Stimulated activated naive CD8-positive, alpha-beta T cell treated with anti-CD3 and anti-CD28 coated beads, Interleukin-15, amount 100 ng/mL, for 72 hours (primary cell): ENCODE measurements around the gene PCDHB11.
A peak's percentile ranks its signal among the peaks of the same experiment; 100 is the strongest.
"Not testable (repeated sequence)": the region's sequence is repeated elsewhere in the genome, so short reads cannot be mapped to it uniquely, and the experiment has no call there.

ENCODE experiments used
- ATAC-seq: fragments of 150-1000 bp; cut with Tn5 transposase; 2 replicates; pipeline ENCODE4 v1.10.0; 2021; ENCODE audit warnings: mild to moderate bottlenecking, moderate library complexity
- DNase-seq, 2 donors: peaks; one replicate each; pipeline ENCODE4 v3.0.0; 2021 to 2022
- H3K27ac Mint-ChIP-seq, 2 donors: one replicate each; pipeline ENCODE4 v1.8.0; 2022; ENCODE audit warnings: mild to moderate bottlenecking in 2 of 2, mixed read lengths in 2 of 2, moderate library complexity in 2 of 2
- H3K27me3 Mint-ChIP-seq: one replicate; pipeline ENCODE4 v1.8.0; 2022; ENCODE audit warnings: mixed read lengths
- H3K4me1 Mint-ChIP-seq: one replicate; pipeline ENCODE4 v1.8.0; 2022; ENCODE audit warnings: mild to moderate bottlenecking, mixed read lengths
- H3K4me3 Mint-ChIP-seq, 2 donors: one replicate each; pipeline ENCODE4 v1.8.0; 2022; ENCODE audit warnings: mild to moderate bottlenecking in 2 of 2, mixed read lengths in 2 of 2, moderate library complexity in 1 of 2
- H3K9me3 Mint-ChIP-seq, 2 donors: one replicate each; pipeline ENCODE4 v1.8.0; 2022; ENCODE audit warnings: mixed read lengths in 2 of 2

Gene PCDHB11

GRCh38 chr5:141199359-141200235 is at the start of gene PCDHB11:
Gene PCDHB11 (plus strand): TSS chr5:141199627. CDS start chr5:141199775, 148 bp downstream.
- ATAC-seq = no peak
- H3K27me3 Mint-ChIP-seq = peaks cover 39% of the 10 kb centered on the region
- no peak for DNase-seq
- no peak within 1 kb of the TSS for H3K4me3 Mint-ChIP-seq
- no peaks in the 10 kb centered on the region for H3K4me1 Mint-ChIP-seq
- peaks cover 14 to 61% of the 10 kb centered on the region in 2 donors for H3K9me3 Mint-ChIP-seq
- H3K27ac Mint-ChIP-seq = no peak within 1 kb of the TSS

DNA sequence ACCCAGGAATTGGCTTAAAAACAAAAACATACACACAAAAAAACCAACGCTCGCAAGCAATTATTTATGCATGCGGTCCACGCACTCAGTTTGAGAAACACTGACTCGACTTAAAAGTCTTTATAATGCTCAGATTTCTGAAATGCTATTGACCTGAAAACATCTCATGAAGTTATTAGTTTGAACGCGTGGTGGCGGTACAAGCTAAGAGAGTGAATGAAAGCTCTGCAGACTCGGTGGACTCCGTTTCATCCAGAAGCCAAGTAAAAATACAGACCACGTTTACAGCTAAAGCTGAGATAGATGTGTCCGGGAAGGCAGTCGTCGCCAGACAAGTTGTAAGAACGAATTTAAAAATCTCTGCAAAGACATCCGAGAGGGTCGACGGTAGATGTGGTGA is 49.6 kb upstream of the PCDHB11 start, which contains the start of gene PCDHB6:
Gene PCDHB6 (plus strand): TSS at position 246 of the 400 bp plus-strand sequence. CDS start 201 bp downstream, outside the sequence.
- ATAC-seq (no peak), DNase-seq (no peak)
- Mint-ChIP-seq H3K27me3 (peaks cover 41% of the 10 kb centered on the region), H3K4me1 (no peaks in the 10 kb centered on the region), H3K27ac (no peak within 1 kb of the TSS), H3K9me3 (peaks cover 0 to 17% of the 10 kb centered on the region in 2 donors), H3K4me3 (no peak within 1 kb of the TSS)

GRCh38 chr5:141150224-141150992 is 49.0 kb upstream of the PCDHB11 start:
- peaks cover 43% of the 10 kb centered on the region for H3K27me3 Mint-ChIP-seq
- no peak overlapping the region for H3K27ac Mint-ChIP-seq
- no peaks in the 10 kb centered on the region for H3K4me1 Mint-ChIP-seq
- DNase-seq = no peak
- H3K9me3 Mint-ChIP-seq = peaks cover 0 to 17% of the 10 kb centered on the region in 2 donors
- H3K4me3 Mint-ChIP-seq = no peak overlapping the region
- ATAC-seq = no peak

GRCh38 chr5:141150993-141151325 is 48.5 kb upstream of the PCDHB11 start:
- Mint-ChIP-seq H3K27me3 (peaks cover 46% of the 10 kb centered on the region), H3K4me3 (no peak overlapping the region), H3K27ac (no peak overlapping the region), H3K4me1 (no peaks in the 10 kb centered on the region), H3K9me3 (peaks cover 0 to 21% of the 10 kb centered on the region in 2 donors)
- DNase-seq = no peak
- no peak for ATAC-seq

GRCh38 chr5:141151632-141152031 is 47.8 kb upstream of the PCDHB11 start:
- not testable (repeated sequence) for H3K4me1 Mint-ChIP-seq, ATAC-seq, DNase-seq, H3K4me3 Mint-ChIP-seq, H3K27ac Mint-ChIP-seq
- H3K27me3 Mint-ChIP-seq = peaks cover 48% of the 10 kb centered on the region
- peaks cover 0 to 28% of the 10 kb centered on the region in 2 donors for H3K9me3 Mint-ChIP-seq

GRCh38 chr5:141152096-141152495 is 47.3 kb upstream of the PCDHB11 start:
- Mint-ChIP-seq H3K9me3 (peaks cover 0 to 32% of the 10 kb centered on the region in 2 donors), H3K27me3 (peaks cover 53% of the 10 kb centered on the region)

GRCh38 chr5:141155540-141156374 is 43.7 kb upstream of the PCDHB11 start:
- no peak overlapping the region for H3K4me3 Mint-ChIP-seq
- H3K27me3 Mint-ChIP-seq = peaks cover 49% of the 10 kb centered on the region
- peaks cover 3 to 35% of the 10 kb centered on the region in 2 donors for H3K9me3 Mint-ChIP-seq
- DNase-seq (no peak), ATAC-seq (no peak)
- H3K4me1 Mint-ChIP-seq = no peaks in the 10 kb centered on the region
- H3K27ac Mint-ChIP-seq = no peak overlapping the region

More at GRCh38 chr5:141152096-141152495, 47.3 kb upstream of the PCDHB11 start:
- not testable (repeated sequence) for ATAC-seq, H3K4me1 Mint-ChIP-seq, DNase-seq, H3K4me3 Mint-ChIP-seq, H3K27ac Mint-ChIP-seq

GRCh38 chr5:141157356-141157755 is 42.1 kb upstream of the PCDHB11 start:
- Mint-ChIP-seq H3K27me3 (peaks cover 34% of the 10 kb centered on the region), H3K9me3 (peaks cover 3 to 26% of the 10 kb centered on the region in 2 donors)
- ATAC-seq, H3K4me3 Mint-ChIP-seq, H3K27ac Mint-ChIP-seq, DNase-seq, H3K4me1 Mint-ChIP-seq: not testable (repeated sequence)

- H3K27me3 Mint-ChIP-seq = peaks cover 32% of the 10 kb centered on the region
- not testable (repeated sequence) for H3K4me1 Mint-ChIP-seq, DNase-seq, H3K4me3 Mint-ChIP-seq, ATAC-seq
- H3K27ac Mint-ChIP-seq = peak overlapping the region in 1 of 2 donors; percentile 74
- peaks cover 3 to 26% of the 10 kb centered on the region in 2 donors for H3K9me3 Mint-ChIP-seq
Observed at GRCh38 chr5:141157901-141158300, 41.5 kb upstream of the PCDHB11 start.

DNA sequence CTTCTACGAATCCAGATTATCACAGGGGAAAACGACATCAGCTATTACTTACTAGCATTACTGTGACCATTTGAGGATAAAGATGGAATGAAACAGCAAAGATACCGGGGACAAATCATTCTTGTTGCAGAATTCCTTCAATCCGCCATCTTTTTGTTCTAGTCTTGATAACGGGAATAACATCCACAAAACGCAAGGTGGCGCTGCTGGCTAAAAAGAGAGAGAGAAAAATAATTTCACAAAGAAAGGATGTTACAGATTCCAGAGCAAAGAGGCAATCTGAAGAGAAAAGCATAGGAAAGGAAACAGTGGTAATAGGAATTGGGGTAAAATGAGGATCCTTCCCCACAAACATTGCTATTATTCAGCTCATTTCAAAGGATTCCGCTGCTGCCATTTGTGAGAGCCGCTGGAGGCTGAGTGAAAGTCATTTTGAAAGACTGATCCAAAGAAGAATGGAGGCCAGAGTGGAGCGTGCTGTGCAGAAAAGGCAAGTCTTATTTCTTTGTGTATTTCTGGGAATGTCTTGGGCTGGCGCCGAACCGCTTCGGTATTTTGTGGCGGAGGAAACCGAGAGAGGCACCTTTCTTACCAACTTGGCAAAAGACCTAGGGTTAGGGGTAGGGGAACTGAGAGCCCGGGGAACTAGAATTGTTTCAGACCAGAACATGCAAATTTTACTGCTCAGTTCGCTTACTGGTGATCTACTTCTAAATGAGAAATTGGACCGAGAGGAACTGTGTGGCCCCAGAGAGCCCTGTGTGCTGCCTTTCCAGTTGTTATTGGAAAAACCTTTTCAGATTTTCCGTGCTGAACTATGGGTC is 26.8 kb upstream of the PCDHB11 start, which contains the start of gene PCDHB7:
Gene PCDHB7 (plus strand): TSS at position 264 of the 824 bp plus-strand sequence. CDS start 192 bp downstream, at position 456.
- Mint-ChIP-seq H3K27ac (peak within 1 kb of the TSS in 1 of 2 donors; percentile 55), H3K27me3 (peaks cover 36% of the 10 kb centered on the region), H3K4me3 (no peak within 1 kb of the TSS), H3K4me1 (no peaks in the 10 kb centered on the region), H3K9me3 (peaks cover 9 to 14% of the 10 kb centered on the region in 2 donors)
- ATAC-seq (no peak), DNase-seq (no peak)

GRCh38 chr5:141174291-141175104 is 24.9 kb upstream of the PCDHB11 start:
- H3K4me3 Mint-ChIP-seq, ATAC-seq, DNase-seq, H3K4me1 Mint-ChIP-seq, H3K27ac Mint-ChIP-seq: not testable (repeated sequence)
- H3K27me3 Mint-ChIP-seq = peaks cover 22% of the 10 kb centered on the region
- H3K9me3 Mint-ChIP-seq = peaks cover 4 to 14% of the 10 kb centered on the region in 2 donors

DNA sequence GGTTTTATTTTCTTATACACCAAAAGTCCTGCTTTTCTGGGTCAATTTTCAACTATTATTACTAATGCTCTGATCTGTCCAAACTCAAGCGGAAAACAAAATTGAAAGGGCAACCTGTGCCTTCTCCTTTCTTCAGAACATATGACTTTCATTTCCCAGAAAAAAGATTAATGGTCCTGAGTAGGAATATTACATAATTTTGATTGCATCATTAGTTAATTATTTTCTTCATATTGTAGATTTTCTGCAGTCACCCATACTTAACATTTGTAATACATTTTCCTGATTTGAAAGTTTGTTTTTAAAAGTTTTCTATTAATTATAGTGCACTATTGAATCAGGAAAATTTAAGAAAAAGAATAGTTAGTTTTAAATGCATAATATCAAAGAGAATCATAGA is 23.5 kb upstream of the PCDHB11 start:
- Mint-ChIP-seq H3K9me3 (peaks cover 4 to 14% of the 10 kb centered on the region in 2 donors), H3K4me3 (no peak overlapping the region), H3K27ac (no peak overlapping the region), H3K27me3 (peaks cover 9% of the 10 kb centered on the region), H3K4me1 (no peaks in the 10 kb centered on the region)
- ATAC-seq (no peak), DNase-seq (no peak)

DNA sequence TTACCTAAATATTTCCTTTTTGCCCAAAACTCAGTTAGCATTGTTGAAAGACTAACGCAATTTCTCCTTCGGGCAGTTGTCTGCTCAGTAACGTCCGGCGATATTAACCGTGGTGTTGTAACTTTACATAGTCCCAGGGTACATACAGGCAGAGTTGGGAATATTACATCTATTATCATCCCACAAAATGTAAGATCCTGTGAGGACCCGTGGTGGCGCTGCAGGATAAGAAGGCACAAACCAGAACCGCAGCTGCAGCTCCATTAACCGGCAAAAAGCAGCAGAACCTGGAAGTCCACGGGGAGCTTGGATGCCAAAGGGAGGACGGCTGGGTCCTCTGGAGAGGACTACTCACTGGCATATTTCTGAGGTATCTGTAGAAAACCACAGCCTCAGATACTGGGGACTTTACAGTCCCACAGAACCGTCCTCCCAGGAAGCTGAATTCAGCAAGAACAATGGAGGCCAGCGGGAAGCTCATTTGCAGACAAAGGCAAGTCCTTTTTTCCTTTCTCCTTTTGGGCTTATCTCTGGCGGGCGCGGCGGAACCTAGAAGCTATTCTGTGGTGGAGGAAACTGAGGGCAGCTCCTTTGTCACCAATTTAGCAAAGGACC is 21.7 kb upstream of the PCDHB11 start, which contains the start of gene PCDHB8:
Gene PCDHB8 (plus strand): TSS at position 214 of the 615 bp plus-strand sequence. CDS start 245 bp downstream, at position 459.
- H3K27ac Mint-ChIP-seq, ATAC-seq, H3K4me1 Mint-ChIP-seq, DNase-seq, H3K4me3 Mint-ChIP-seq: not testable (repeated sequence)
- peaks cover 4 to 20% of the 10 kb centered on the region in 2 donors for H3K9me3 Mint-ChIP-seq
- H3K27me3 Mint-ChIP-seq = peaks cover 12% of the 10 kb centered on the region
